Mammary epithelial cell (primary cell): ENCODE measurements around the gene MYO7A.

ENCODE experiments used
- EZH2 ChIP-seq: IDR thresholded peaks from 2 replicates; pipeline ENCODE4 v1.6.1; 2012; ENCODE audit warnings: low read length, inconsistent platforms, borderline replicate concordance
- TF ChIP-seq, protein P1 (sequence below), 2 donors: IDR thresholded peaks in 1 of 2; conservative IDR thresholded peaks in 1 of 2; 2 replicates each; pipeline ENCODE4 v1.5.1; 2011 to 2012; ENCODE audit warnings: inconsistent platforms in 2 of 2, low read length in 2 of 2, mild to moderate bottlenecking in 2 of 2, control low read depth in 1 of 2, low read depth in 1 of 2; ENCODE audit not compliant: insufficient read depth in 1 of 2; ENCODE audit errors: extremely low read depth in 1 of 2

DNA sequence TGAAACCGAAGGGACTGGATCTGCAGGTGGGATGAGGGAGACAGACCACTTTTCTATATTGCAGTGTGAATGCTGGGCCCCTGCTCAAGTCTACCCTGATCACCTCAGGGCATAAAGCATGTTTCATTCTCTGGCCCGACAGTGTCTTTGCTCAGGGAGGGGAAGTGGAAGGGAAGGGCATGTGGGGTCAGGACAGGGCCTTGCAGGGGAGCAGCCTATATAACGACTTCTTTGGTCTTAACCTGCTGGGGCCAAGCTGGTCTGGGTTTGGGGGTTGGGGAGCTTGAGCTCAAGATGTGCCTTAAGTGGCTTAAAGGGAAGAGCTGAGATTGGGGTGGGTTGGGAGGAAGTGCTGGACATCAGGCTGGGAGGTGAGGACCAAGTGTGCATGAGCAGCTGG is 87.1 kb downstream of the MYO7A start:
- TF ChIP-seq EZH2 = no peak
- TF ChIP-seq, protein P1, sequence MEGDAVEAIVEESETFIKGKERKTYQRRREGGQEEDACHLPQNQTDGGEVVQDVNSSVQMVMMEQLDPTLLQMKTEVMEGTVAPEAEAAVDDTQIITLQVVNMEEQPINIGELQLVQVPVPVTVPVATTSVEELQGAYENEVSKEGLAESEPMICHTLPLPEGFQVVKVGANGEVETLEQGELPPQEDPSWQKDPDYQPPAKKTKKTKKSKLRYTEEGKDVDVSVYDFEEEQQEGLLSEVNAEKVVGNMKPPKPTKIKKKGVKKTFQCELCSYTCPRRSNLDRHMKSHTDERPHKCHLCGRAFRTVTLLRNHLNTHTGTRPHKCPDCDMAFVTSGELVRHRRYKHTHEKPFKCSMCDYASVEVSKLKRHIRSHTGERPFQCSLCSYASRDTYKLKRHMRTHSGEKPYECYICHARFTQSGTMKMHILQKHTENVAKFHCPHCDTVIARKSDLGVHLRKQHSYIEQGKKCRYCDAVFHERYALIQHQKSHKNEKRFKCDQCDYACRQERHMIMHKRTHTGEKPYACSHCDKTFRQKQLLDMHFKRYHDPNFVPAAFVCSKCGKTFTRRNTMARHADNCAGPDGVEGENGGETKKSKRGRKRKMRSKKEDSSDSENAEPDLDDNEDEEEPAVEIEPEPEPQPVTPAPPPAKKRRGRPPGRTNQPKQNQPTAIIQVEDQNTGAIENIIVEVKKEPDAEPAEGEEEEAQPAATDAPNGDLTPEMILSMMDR (conservative IDR thresholded peaks at IDR 0.05 in 1 of 2, IDR thresholded peaks at IDR 0.05 in 1 of 2; ENCODE audit: extremely low read depth in 1 of 2, insufficient read depth in 1 of 2, low read depth in 1 of 2, low read length in 2 of 2) = no peak
